Loucy (cell line): ENCODE data around the gene INSIG2.

Experiments
- H2AFZ ChIP-seq: fragments of 200-600 bp; sonication (generic); 2 replicates; pipeline ENCODE4 v1.6.0; 2016; ENCODE audit warnings: antibody characterized with exemption, mild to moderate bottlenecking, low read length, moderate library complexity
- H3F3A ChIP-seq: fragments of 200-600 bp; 2 replicates; pipeline ENCODE4 v1.6.0; 2016; ENCODE audit warnings: antibody characterized with exemption, low read depth, mild to moderate bottlenecking
- H3K27me3 ChIP-seq: fragments of 200-600 bp; sonication (generic); 2 replicates; pipeline ENCODE4 v1.6.1; 2014; ENCODE audit warnings: low read length, mild to moderate bottlenecking; ENCODE audit not compliant: insufficient read depth, poor library complexity, severe bottlenecking
- H3K36me3 ChIP-seq: fragments of 200-600 bp; sonication (generic); 2 replicates; pipeline ENCODE4 v1.6.1; 2016; ENCODE audit warnings: low read length; ENCODE audit not compliant: insufficient read depth
- H3K4me1 ChIP-seq: fragments of 200-600 bp; sonication (generic); 2 replicates; pipeline ENCODE4 v1.5.1; 2014; ENCODE audit warnings: low read length, mild to moderate bottlenecking; ENCODE audit not compliant: insufficient read depth, poor library complexity, severe bottlenecking
- H3K4me2 ChIP-seq: fragments of 200-600 bp; sonication (generic); 2 replicates; pipeline ENCODE4 v1.6.0; 2014; ENCODE audit warnings: antibody characterized with exemption, low read length, low read depth, mild to moderate bottlenecking; ENCODE audit not compliant: poor library complexity, severe bottlenecking
- H3K4me3 ChIP-seq: fragments of 200-600 bp; sonication (generic); 2 replicates; pipeline ENCODE4 v1.5.1; 2014; ENCODE audit warnings: low read length, mild to moderate bottlenecking, mixed read lengths; ENCODE audit not compliant: poor library complexity, severe bottlenecking
- H3K79me2 ChIP-seq: fragments of 200-600 bp; sonication (generic); 2 replicates; pipeline ENCODE4 v1.6.1; 2014; ENCODE audit warnings: low read length; ENCODE audit not compliant: insufficient read depth
- H3K9ac ChIP-seq: fragments of 200-600 bp; sonication (generic); 2 replicates; pipeline ENCODE4 v1.6.0; 2014; ENCODE audit warnings: mild to moderate bottlenecking, low read depth, low read length, moderate library complexity; ENCODE audit not compliant: poor library complexity, severe bottlenecking
- H3K9me2 ChIP-seq: fragments of 200-600 bp; sonication (generic); replicated peaks from 2 replicates; pipeline ENCODE4 v1.6.1; 2016; ENCODE audit warnings: low read depth, low read length, mixed read lengths
- H3K9me3 ChIP-seq: fragments of 200-600 bp; sonication (generic); 2 replicates; pipeline ENCODE4 v1.6.1; 2014; ENCODE audit warnings: mild to moderate bottlenecking, antibody characterized with exemption, low read length, low read depth; ENCODE audit not compliant: insufficient read depth
- H4K20me1 ChIP-seq: fragments of 200-600 bp; sonication (generic); 2 replicates; pipeline ENCODE4 v1.6.0; 2014; ENCODE audit warnings: antibody characterized with exemption, low read length, mild to moderate bottlenecking; ENCODE audit not compliant: insufficient read depth, poor library complexity, severe bottlenecking
- EZH2phosphoT487 ChIP-seq: fragments of 200-600 bp; IDR thresholded peaks from 2 replicates; pipeline ENCODE4 v1.6.1; 2018; ENCODE audit warnings: antibody characterized with exemption, mild to moderate bottlenecking, moderate library complexity, borderline replicate concordance
- TF ChIP-seq, protein P1 (sequence below): fragments of 200-600 bp; sonication (generic); conservative IDR thresholded peaks from 2 replicates; pipeline ENCODE4 v1.5.1; 2014; ENCODE audit warnings: mild to moderate bottlenecking, antibody characterized with exemption, low read length

Gene INSIG2

DNA sequence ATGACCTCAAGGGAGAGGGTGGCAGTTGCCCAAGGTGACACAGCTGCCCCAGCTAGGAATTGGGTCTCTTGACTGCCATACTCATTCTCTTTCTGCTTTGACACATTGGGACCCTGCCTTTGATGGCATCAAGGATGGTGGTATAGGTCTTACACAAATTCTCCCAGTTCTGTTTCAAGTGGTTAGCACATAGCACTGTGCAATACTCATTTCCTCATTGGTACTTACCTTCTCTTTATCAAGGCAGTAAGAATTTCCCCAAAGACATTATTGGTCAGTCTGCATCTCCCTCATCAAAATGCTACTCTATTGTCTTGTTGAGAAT is 38.5 kb upstream of the INSIG2 start:
- Histone ChIP-seq H3K79me2 (no peaks in the 10 kb centered on the region), H3K9me3 (no peaks in the 10 kb centered on the region), H3K9ac (no peak overlapping the region), H3K4me3 (peak overlapping the region; percentile 54), H3K27me3 (no peaks in the 10 kb centered on the region), H4K20me1 (no peaks in the 10 kb centered on the region), H3K36me3 (no peaks in the 10 kb centered on the region), H3K4me2 (peak overlapping the region; percentile 71), H3K9me2 (no peaks in the 10 kb centered on the region), H2AFZ (no peak overlapping the region), H3F3A (peaks cover 3% of the 10 kb centered on the region; the same call in 1 of the 2 replicates), H3K4me1 (peaks cover 52% of the 10 kb centered on the region)
- no peak for TF ChIP-seq EZH2phosphoT487
- TF ChIP-seq, protein P1, sequence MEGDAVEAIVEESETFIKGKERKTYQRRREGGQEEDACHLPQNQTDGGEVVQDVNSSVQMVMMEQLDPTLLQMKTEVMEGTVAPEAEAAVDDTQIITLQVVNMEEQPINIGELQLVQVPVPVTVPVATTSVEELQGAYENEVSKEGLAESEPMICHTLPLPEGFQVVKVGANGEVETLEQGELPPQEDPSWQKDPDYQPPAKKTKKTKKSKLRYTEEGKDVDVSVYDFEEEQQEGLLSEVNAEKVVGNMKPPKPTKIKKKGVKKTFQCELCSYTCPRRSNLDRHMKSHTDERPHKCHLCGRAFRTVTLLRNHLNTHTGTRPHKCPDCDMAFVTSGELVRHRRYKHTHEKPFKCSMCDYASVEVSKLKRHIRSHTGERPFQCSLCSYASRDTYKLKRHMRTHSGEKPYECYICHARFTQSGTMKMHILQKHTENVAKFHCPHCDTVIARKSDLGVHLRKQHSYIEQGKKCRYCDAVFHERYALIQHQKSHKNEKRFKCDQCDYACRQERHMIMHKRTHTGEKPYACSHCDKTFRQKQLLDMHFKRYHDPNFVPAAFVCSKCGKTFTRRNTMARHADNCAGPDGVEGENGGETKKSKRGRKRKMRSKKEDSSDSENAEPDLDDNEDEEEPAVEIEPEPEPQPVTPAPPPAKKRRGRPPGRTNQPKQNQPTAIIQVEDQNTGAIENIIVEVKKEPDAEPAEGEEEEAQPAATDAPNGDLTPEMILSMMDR, result no peak

DNA sequence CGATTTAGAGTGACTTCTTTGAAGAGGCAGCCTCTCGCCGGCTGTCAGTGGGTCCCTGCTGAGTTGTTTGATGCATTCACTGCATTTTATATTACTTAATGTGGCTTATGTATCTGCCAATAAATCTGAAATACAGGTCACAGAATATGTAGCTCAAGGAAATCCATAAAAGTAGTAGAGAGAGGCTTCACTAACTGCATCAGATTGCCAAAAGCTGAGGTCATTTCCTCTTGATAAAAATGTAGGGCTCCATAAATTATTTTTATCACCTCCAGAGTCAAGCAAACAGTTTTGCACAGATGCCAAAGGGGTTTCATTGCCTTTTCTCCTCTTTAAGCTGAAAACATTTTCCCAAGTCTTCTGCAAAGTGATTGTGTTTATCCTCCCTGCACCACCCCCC is 37.9 kb upstream of the INSIG2 start:
- no peaks in the 10 kb centered on the region for H3K9me3 ChIP-seq
- H3K36me3 ChIP-seq, result no peaks in the 10 kb centered on the region
- peaks cover 3% of the 10 kb centered on the region; the same call in 1 of the 2 replicates for H3F3A ChIP-seq
- H3K9me2 ChIP-seq, result no peaks in the 10 kb centered on the region
- peak overlapping the region; percentile 54 for H3K4me3 ChIP-seq
- H3K27me3 ChIP-seq, result no peaks in the 10 kb centered on the region
- TF ChIP-seq, protein P1, result no peak
- TF ChIP-seq EZH2phosphoT487, result peak; percentile 46; the same call in 1 of the 2 replicates
- H2AFZ ChIP-seq, result no peak overlapping the region
- H3K79me2 ChIP-seq, result no peaks in the 10 kb centered on the region
- H3K4me1 ChIP-seq, result peaks cover 52% of the 10 kb centered on the region
- H4K20me1 ChIP-seq, result no peaks in the 10 kb centered on the region
- peak overlapping the region; percentile 71 for H3K4me2 ChIP-seq
- no peak overlapping the region for H3K9ac ChIP-seq

DNA sequence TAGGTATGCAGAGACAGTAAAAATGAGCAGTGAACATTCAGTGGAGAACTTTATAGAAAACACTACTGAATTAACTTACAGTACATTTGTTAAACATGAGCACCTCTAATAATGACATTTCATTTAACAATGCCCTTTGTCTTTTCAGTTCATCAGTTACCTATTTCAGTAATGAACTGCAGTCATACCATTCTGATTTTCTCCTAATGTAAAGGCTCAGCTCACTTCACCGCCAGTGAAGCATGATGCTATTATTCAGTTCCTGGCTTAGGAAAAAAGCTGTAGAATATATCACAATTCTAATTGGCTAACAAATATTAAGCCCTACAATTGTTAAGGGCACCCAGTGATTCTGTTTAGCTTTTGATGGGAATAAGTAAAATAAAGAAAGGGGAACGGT is 37.3 kb upstream of the INSIG2 start:
- Histone ChIP-seq H3K36me3 (no peaks in the 10 kb centered on the region), H3F3A (peaks cover 3% of the 10 kb centered on the region; the same call in 1 of the 2 replicates), H3K4me3 (peak overlapping the region; percentile 19), H3K9me3 (no peaks in the 10 kb centered on the region), H3K4me1 (peaks cover 52% of the 10 kb centered on the region), H2AFZ (no peak overlapping the region), H3K9me2 (no peaks in the 10 kb centered on the region), H4K20me1 (no peaks in the 10 kb centered on the region), H3K27me3 (no peaks in the 10 kb centered on the region), H3K79me2 (no peaks in the 10 kb centered on the region), H3K4me2 (peak overlapping the region; percentile 71), H3K9ac (no peak overlapping the region)
- TF ChIP-seq EZH2phosphoT487, result no peak
- TF ChIP-seq, protein P1, result no peak
